A549 (cell line): ENCODE measurements around the gene ARHGEF28. TPM values are rescaled to one million over a fixed set of nuclear protein-coding genes. Genes with fewer than 3 reads are reported as not detected.

Experiments used
- ATAC-seq, 2 experiments: fragments of 200-7000 bp in 1 of 2; fragments of >200 bp in 1 of 2; cut with Nextera tagmentation in 1 of 2; cut with Tn5 transposase in 1 of 2; 3 replicates each; pipeline versions ENCODE4 v1.8.0 to v1.9.1; 2018 to 2020; ENCODE audit warnings: mild to moderate bottlenecking in 1 of 2, moderate library complexity in 1 of 2
- CTCF ChIA-PET: fragments of 300-600 bp; sonication (Branson Sonifier 250); formaldehyde crosslinking; extraction: SDS; loops from one replicate; lab custom pipeline; 2021; ENCODE audit warnings: antibody characterized with exemption, inconsistent platforms; lab: Yijun Ruan, JAX
- POLR2A ChIA-PET: fragments of 350-600 bp; formaldehyde crosslinking; extraction: SDS; loops from one replicate; lab custom pipeline; 2021; ENCODE audit warnings: antibody characterized with exemption, inconsistent platforms; lab: Yijun Ruan, JAX
- DNase-seq, 2 experiments: peaks; one replicate each; pipeline versions ENCODE4 v3.0.0 to v3.0.0-alpha.2; 2011 to 2016; ENCODE audit warnings: low read depth in 1 of 2, low spot score in 1 of 2
- FAIRE-seq: peaks from 2 replicates; lab custom pipeline; 2011; peaks lifted over from hg19 to GRCh38; lab: Jason Lieb, UNC
- H3K27ac ChIP-seq, 2 experiments: fragments of >200 bp; sonication (Bioruptor Twin); formaldehyde crosslinking; 3 replicates each; pipeline ENCODE4 v1.5.1; 2016 to 2017
- H3K4me1 ChIP-seq: fragments of >200 bp; sonication (Bioruptor Twin); formaldehyde crosslinking; 3 replicates; pipeline ENCODE4 v1.6.1; 2016
- H3K4me2 ChIP-seq: fragments of >200 bp; sonication (Bioruptor Twin); formaldehyde crosslinking; 3 replicates; pipeline ENCODE4 v1.6.1; 2016
- H3K4me3 ChIP-seq: fragments of >200 bp; sonication (Bioruptor Twin); formaldehyde crosslinking; 3 replicates; pipeline ENCODE4 v1.5.1; 2016
- H3K9me3 ChIP-seq: fragments of >200 bp; sonication (Bioruptor Twin); formaldehyde crosslinking; 3 replicates; pipeline ENCODE4 v1.6.1; 2016
- ATOH8 ChIP-seq: fragments of 250-450 bp; sonication (Bioruptor Pico); IDR thresholded peaks from 2 replicates; pipeline ENCODE4 v1.5.0; 2020; ENCODE audit warnings: low read depth, mild to moderate bottlenecking, moderate library complexity
- CBX2 ChIP-seq: fragments of 200-600 bp; sonication (generic); IDR thresholded peaks from 2 replicates; pipeline ENCODE4 v1.6.1; 2016; ENCODE audit warnings: low read depth, mild to moderate bottlenecking, borderline replicate concordance
- CEBPB ChIP-seq, 2 experiments: fragments of >200 bp in 1 of 2; sonication (Bioruptor Twin) in 1 of 2; formaldehyde crosslinking in 1 of 2; IDR thresholded peaks; 2 replicates each; pipeline ENCODE4 v1.6.1; 2012 to 2016
- CHD4 ChIP-seq: fragments of 200-600 bp; sonication (generic); IDR thresholded peaks from 2 replicates; pipeline ENCODE4 v1.6.1; 2016; ENCODE audit warnings: antibody characterized with exemption, mild to moderate bottlenecking, borderline replicate concordance
- FOSB ChIP-seq: fragments of 250-450 bp; sonication (Bioruptor Pico); IDR thresholded peaks from 2 replicates; pipeline ENCODE4 v1.5.0; 2020; ENCODE audit warnings: mild to moderate bottlenecking, moderate library complexity
- FOSL2 ChIP-seq, 2 experiments: fragments of 450-650 bp in 1 of 2; fragments of >200 bp in 1 of 2; sonication (Bioruptor Twin) in 1 of 2; formaldehyde crosslinking; IDR thresholded peaks; 2 replicates each; pipeline versions ENCODE4 v1.5.0 to v1.6.1; 2016 to 2020; ENCODE audit warnings: mild to moderate bottlenecking in 1 of 2, moderate library complexity in 1 of 2
- FOXS1 ChIP-seq: fragments of 250-450 bp; sonication (Bioruptor Pico); IDR thresholded peaks from 2 replicates; pipeline ENCODE4 v1.5.0; 2020; ENCODE audit warnings: mild to moderate bottlenecking, moderate library complexity
- HMGXB4 ChIP-seq: fragments of 250-450 bp; sonication (Bioruptor Pico); IDR thresholded peaks from 2 replicates; pipeline ENCODE4 v1.5.0; 2021; ENCODE audit warnings: mild to moderate bottlenecking, moderate library complexity, borderline replicate concordance
- HOXA7 ChIP-seq: fragments of 250-450 bp; sonication (Bioruptor Pico); IDR thresholded peaks from 2 replicates; pipeline ENCODE4 v1.5.0; 2020; ENCODE audit warnings: mild to moderate bottlenecking, moderate library complexity
- HOXB5 ChIP-seq: fragments of 250-450 bp; sonication (Bioruptor Pico); IDR thresholded peaks from 2 replicates; pipeline ENCODE4 v1.5.0; 2020; ENCODE audit warnings: mild to moderate bottlenecking, moderate library complexity
- JUNB ChIP-seq: fragments of >200 bp; sonication (Bioruptor Twin); formaldehyde crosslinking; IDR thresholded peaks from 2 replicates; pipeline ENCODE4 v1.6.1; 2016
- KDM1A ChIP-seq: fragments of 200-600 bp; sonication (generic); IDR thresholded peaks from 2 replicates; pipeline ENCODE4 v1.6.1; 2016; ENCODE audit warnings: low read depth, mild to moderate bottlenecking
- MAFK ChIP-seq: fragments of 450-650 bp; IDR thresholded peaks from 2 replicates; pipeline ENCODE4 v1.6.1; 2014; ENCODE audit not compliant: partially characterized antibody
- MAZ ChIP-seq: fragments of 150-350 bp; IDR thresholded peaks from 2 replicates; pipeline ENCODE4 v1.6.1; 2014; ENCODE audit warnings: antibody characterized with exemption, low read depth, low read length, borderline replicate concordance
- NFE2L2 ChIP-seq: fragments of 150-350 bp; conservative IDR thresholded peaks from 2 replicates; pipeline ENCODE4 v1.6.1; 2014; ENCODE audit warnings: low read length
- NPAS2 ChIP-seq: fragments of 250-450 bp; sonication (Bioruptor Pico); IDR thresholded peaks from 2 replicates; pipeline ENCODE4 v1.8.0; 2022; ENCODE audit warnings: mild to moderate bottlenecking, moderate library complexity, borderline replicate concordance
- POLR2A ChIP-seq: IDR thresholded peaks from 2 replicates; pipeline ENCODE4 v1.6.1; 2012; ENCODE audit warnings: mild to moderate bottlenecking, low read length
- POLR2AphosphoS2 ChIP-seq: conservative IDR thresholded peaks from 2 replicates; pipeline ENCODE4 v1.6.1; 2012; ENCODE audit warnings: low read length, improper control_type of control experiment, inconsistent platforms
- RFX5 ChIP-seq: fragments of 450-650 bp; IDR thresholded peaks from 2 replicates; pipeline ENCODE4 v1.7.1; 2014; ENCODE audit warnings: antibody characterized with exemption, mild to moderate bottlenecking, moderate library complexity
- RNF2 ChIP-seq: fragments of 200-600 bp; sonication (generic); IDR thresholded peaks from 2 replicates; pipeline ENCODE4 v1.6.1; 2016; ENCODE audit warnings: low read depth, mild to moderate bottlenecking, antibody characterized with exemption, moderate library complexity, borderline replicate concordance
- TFCP2L1 ChIP-seq: fragments of 250-450 bp; sonication (Bioruptor Pico); IDR thresholded peaks from 2 replicates; pipeline ENCODE4 v1.5.0; 2021; ENCODE audit warnings: mild to moderate bottlenecking
- USF2 ChIP-seq: fragments of 450-650 bp; IDR thresholded peaks from 2 replicates; pipeline ENCODE4 v1.6.1; 2014; ENCODE audit warnings: antibody characterized with exemption
- ZFP36 ChIP-seq: fragments of 450-650 bp; IDR thresholded peaks from 2 replicates; pipeline ENCODE4 v1.6.1; 2014; ENCODE audit warnings: borderline replicate concordance; ENCODE audit not compliant: partially characterized antibody
- ZNF302 ChIP-seq: fragments of 250-450 bp; sonication (Bioruptor Pico); IDR thresholded peaks from 2 replicates; pipeline ENCODE4 v1.9.0; 2021; ENCODE audit warnings: inconsistent platforms, mild to moderate bottlenecking, moderate library complexity
- WGBS: methylation state at CpG from one replicate; pipeline ENCODE4 v1.1.6; 2017; ENCODE audit errors: missing lambda C conversion rate; 5-methylcytosine and 5-hydroxymethylcytosine counted together
- polyA plus RNA-seq, 4 experiments: library from polyadenylated mRNA; depleted of rRNA in 3 of 4; stranded (reverse); fragments of >200 nt; fragmentation: RNase III in 1 of 4; extraction: RNeasy Plus Mini Kit Qiagen cat#74134 plus additional on column Dnase treatment in 1 of 4; gene quantifications; 2 replicates in 3 of 4; 3 replicates in 1 of 4; pipeline ENCODE4 v1.2.3, GENCODE V29; 2011 to 2017
- TF ChIP-seq, protein P1 (sequence below): IDR thresholded peaks from 2 replicates; pipeline ENCODE4 v1.6.1; 2012
- TF ChIP-seq, protein P2 (sequence below): fragments of 150-350 bp; IDR thresholded peaks from 2 replicates; pipeline ENCODE4 v1.6.1; 2014; ENCODE audit warnings: low read depth, mild to moderate bottlenecking, low read length
- TF ChIP-seq, protein P3 (sequence below): fragments of >200 bp; sonication (Bioruptor Twin); formaldehyde crosslinking; IDR thresholded peaks from 2 replicates; pipeline ENCODE4 v1.6.1; 2016

Gene ARHGEF28
- polyA plus RNA-seq, 2 of the 4 experiments (the other 2 are of a cell fraction), result 17.0 to 22.3 TPM

GRCh38 chr5:73702951-73703350, 77.0 kb downstream of the ARHGEF28 start:
- FAIRE-seq (no peak), ATAC-seq (no peak), DNase-seq (no peak)
- Histone ChIP-seq H3K9me3 (no peaks in the 10 kb centered on the region), H3K4me2 (no peak overlapping the region), H3K27ac (no peak overlapping the region), H3K4me1 (peaks cover 21% of the 10 kb centered on the region; the same call in 2 of the 3 replicates), H3K4me3 (no peak overlapping the region)
- CTCF ChIA-PET, result no interaction called here
- POLR2A ChIA-PET, result no interaction called here
- no peak for TF ChIP-seq HMGXB4 (CRISPR knock-in tag)
- no peak for TF ChIP-seq CEBPB (IDR thresholded peaks at IDR 0.05)
- no peak for TF ChIP-seq HOXB5
- TF ChIP-seq FOSB (CRISPR knock-in tag), result no peak

GRCh38 chr5:73705364-73705763, 79.4 kb downstream of the ARHGEF28 start:
- H3K27ac ChIP-seq, result no peak overlapping the region
- CTCF ChIA-PET, result interaction anchor here (1.3 to 2.0 kb wide), 2 partner anchors 12 to 86 kb away, joined by 5 to 6 read pairs; no protein-coding TSS in a partner anchor
- POLR2A ChIA-PET, result no interaction called here

GRCh38 chr5:73706963-73707362, 81.0 kb downstream of the ARHGEF28 start:
- FAIRE-seq (no peak), DNase-seq (no peak), ATAC-seq (peak; percentile 43 to 56; a peak in 4 of 6 replicates)
- TF ChIP-seq, protein P1, sequence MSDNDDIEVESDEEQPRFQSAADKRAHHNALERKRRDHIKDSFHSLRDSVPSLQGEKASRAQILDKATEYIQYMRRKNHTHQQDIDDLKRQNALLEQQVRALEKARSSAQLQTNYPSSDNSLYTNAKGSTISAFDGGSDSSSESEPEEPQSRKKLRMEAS, result no peak
- TF ChIP-seq NPAS2 (CRISPR knock-in tag), result no peak
- TF ChIP-seq JUNB, result no peak
- no peak for TF ChIP-seq POLR2A
- no peak for TF ChIP-seq MAZ
- no peak for TF ChIP-seq ZNF302 (CRISPR knock-in tag)
- no peak for TF ChIP-seq HOXA7 (CRISPR knock-in tag)
- TF ChIP-seq ZFP36, result no peak
- no peak for TF ChIP-seq POLR2AphosphoS2
- TF ChIP-seq FOSB (CRISPR knock-in tag), result no peak
- no peak for TF ChIP-seq RFX5
- TF ChIP-seq, protein P2, sequence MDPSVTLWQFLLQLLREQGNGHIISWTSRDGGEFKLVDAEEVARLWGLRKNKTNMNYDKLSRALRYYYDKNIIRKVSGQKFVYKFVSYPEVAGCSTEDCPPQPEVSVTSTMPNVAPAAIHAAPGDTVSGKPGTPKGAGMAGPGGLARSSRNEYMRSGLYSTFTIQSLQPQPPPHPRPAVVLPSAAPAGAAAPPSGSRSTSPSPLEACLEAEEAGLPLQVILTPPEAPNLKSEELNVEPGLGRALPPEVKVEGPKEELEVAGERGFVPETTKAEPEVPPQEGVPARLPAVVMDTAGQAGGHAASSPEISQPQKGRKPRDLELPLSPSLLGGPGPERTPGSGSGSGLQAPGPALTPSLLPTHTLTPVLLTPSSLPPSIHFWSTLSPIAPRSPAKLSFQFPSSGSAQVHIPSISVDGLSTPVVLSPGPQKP, result no peak
- TF ChIP-seq TFCP2L1 (CRISPR knock-in tag), result no peak
- TF ChIP-seq, protein P3, sequence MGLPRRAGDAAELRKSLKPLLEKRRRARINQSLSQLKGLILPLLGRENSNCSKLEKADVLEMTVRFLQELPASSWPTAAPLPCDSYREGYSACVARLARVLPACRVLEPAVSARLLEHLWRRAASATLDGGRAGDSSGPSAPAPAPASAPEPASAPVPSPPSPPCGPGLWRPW, result no peak
- no peak for TF ChIP-seq ATOH8
- TF ChIP-seq MAFK, result no peak
- TF ChIP-seq HOXB5, result no peak
- 74% methylated on average over 5 of the region's 5 CpGs for WGBS
- H3K27ac ChIP-seq, result peak overlapping the region in 1 of 2 experiments; percentile 4; a peak in 1 of 6 replicates
- peaks cover 12% of the 10 kb centered on the region; the same call in 2 of the 3 replicates for H3K4me1 ChIP-seq
- ChIA-PET CTCF (interaction anchor here (1.1 to 5.0 kb wide), 5 partner anchors 9 to 116 kb away, joined by 3 to 20 read pairs (median 4); no protein-coding TSS in a partner anchor), POLR2A (no interaction called here)
- H3K9me3 ChIP-seq, result peaks cover 10% of the 10 kb centered on the region; the same call in 1 of the 3 replicates
- H3K4me2 ChIP-seq, result no peak overlapping the region
- no peak overlapping the region for H3K4me3 ChIP-seq

More at GRCh38 chr5:73705364-73705763, 79.4 kb downstream of the ARHGEF28 start:
- FAIRE-seq (no peak), ATAC-seq (peak in 1 of 2 experiments; percentile 59; a peak in 3 of 6 replicates), DNase-seq (no peak)
- no peak overlapping the region for H3K4me2 ChIP-seq
- H3K4me1 ChIP-seq, result peaks cover 21% of the 10 kb centered on the region; the same call in 2 of the 3 replicates
- H3K4me3 ChIP-seq, result no peak overlapping the region
- peaks cover 10% of the 10 kb centered on the region; the same call in 1 of the 3 replicates for H3K9me3 ChIP-seq
- TF ChIP-seq MAZ (no peak), FOSL2 (IDR thresholded peaks at IDR 0.05) (no peak), FOSL2 (CRISPR knock-in tag; IDR thresholded peaks at IDR 0.05) (no peak), POLR2AphosphoS2 (no peak), RNF2 (no peak), NFE2L2 (no peak), FOXS1 (no peak), USF2 (no peak), CHD4 (no peak), NPAS2 (CRISPR knock-in tag) (no peak), CBX2 (no peak), KDM1A (no peak), JUNB (no peak)
